Left renal cortex interstitium (tissue), 4 donors: ENCODE data around the gene UBA1. TPM values are rescaled to one million over a fixed set of nuclear protein-coding genes. Genes with fewer than 3 reads are reported as not detected.

Experiments
- DNase-seq, 4 donors: peaks; one replicate each; pipeline ENCODE4 v3.0.0-alpha.2; 2013; ENCODE audit warnings: low read depth in 4 of 4, low spot score in 2 of 4, missing footprints in 1 of 4
- polyA plus RNA-seq, 4 donors: library from polyadenylated mRNA; unstranded; fragments of 120-200 nt; gene quantifications; one replicate each; pipeline ENCODE4 v1.2.1, GENCODE V29; 2013; ENCODE audit not compliant: insufficient read length in 4 of 4

UBA1 gene
- polyA plus RNA-seq, 4 donors = 207 to 308 (median 252) TPM

- no peak for DNase-seq
Measured at GRCh38 chrX:47169273-47169672, 24.4 kb upstream of the UBA1 start.

GRCh38 chrX:47169726-47170515 lies 23.7 kb upstream of the UBA1 start:
- no peak for DNase-seq

- no peak for DNase-seq
Measured at GRCh38 chrX:47170861-47171692, 22.6 kb upstream of the UBA1 start.

GRCh38 chrX:47171996-47172395 lies 21.6 kb upstream of the UBA1 start:
- DNase-seq = no peak

GRCh38 chrX:47172549-47172948 lies 21.1 kb upstream of the UBA1 start:
- DNase-seq = no peak

- no peak for DNase-seq
Measured at GRCh38 chrX:47172971-47173792, 20.4 kb upstream of the UBA1 start.

GRCh38 chrX:47174376-47174775 lies 19.3 kb upstream of the UBA1 start:
- no peak for DNase-seq

GRCh38 chrX:47174846-47175587 lies 18.6 kb upstream of the UBA1 start:
- DNase-seq = no peak

- DNase-seq = no peak
Measured at GRCh38 chrX:47175588-47175980, 18.0 kb upstream of the UBA1 start.

GRCh38 chrX:47176101-47176740 lies 17.4 kb upstream of the UBA1 start:
- no peak for DNase-seq

GRCh38 chrX:47177079-47177478 lies 16.6 kb upstream of the UBA1 start:
- DNase-seq = no peak

- DNase-seq = no peak
Measured at GRCh38 chrX:47178337-47178736, 15.3 kb upstream of the UBA1 start.

- DNase-seq = no peak
Measured at GRCh38 chrX:47179221-47179927, 14.3 kb upstream of the UBA1 start.

GRCh38 chrX:47179928-47180255 lies 13.7 kb upstream of the UBA1 start:
- no peak for DNase-seq

GRCh38 chrX:47180346-47180745 lies 13.3 kb upstream of the UBA1 start:
- no peak for DNase-seq

GRCh38 chrX:47181301-47181700 lies 12.3 kb upstream of the UBA1 start:
- no peak for DNase-seq

GRCh38 chrX:47182106-47182700 lies 11.4 kb upstream of the UBA1 start:
- no peak for DNase-seq

GRCh38 chrX:47184486-47184885 lies 9.1 kb upstream of the UBA1 start:
- DNase-seq = no peak

GRCh38 chrX:47185241-47185640 lies 8.4 kb upstream of the UBA1 start:
- DNase-seq = no peak
